Stimulated activated CD8-positive, alpha-beta memory T cell treated with anti-CD3 and anti-CD28 coated beads, Interleukin-4, amount 100 ng/mL, for 1 hour (primary cell): ENCODE data around the gene KLHL29.
"Not testable (repeated sequence)": the region's sequence is repeated elsewhere in the genome, so short reads cannot be mapped to it uniquely, and the experiment has no call there.

Experiments
- DNase-seq, 2 donors: peaks; one replicate each; pipeline ENCODE4 v3.0.0-alpha.2; 2020; ENCODE audit warnings: low read depth in 2 of 2, low spot score in 1 of 2

KLHL29 gene

GRCh38 chr2:23384551-23385343 lies at the start of gene KLHL29:
KLHL29 (plus strand) TSS chr2:23385179; CDS start chr2:23562197, 177,018 bp downstream.
- DNase-seq: peak; percentile 25 to 36

- DNase-seq: no peak
Observed at GRCh38 chr2:23335550-23335949, 49.4 kb upstream of the KLHL29 start.

DNA sequence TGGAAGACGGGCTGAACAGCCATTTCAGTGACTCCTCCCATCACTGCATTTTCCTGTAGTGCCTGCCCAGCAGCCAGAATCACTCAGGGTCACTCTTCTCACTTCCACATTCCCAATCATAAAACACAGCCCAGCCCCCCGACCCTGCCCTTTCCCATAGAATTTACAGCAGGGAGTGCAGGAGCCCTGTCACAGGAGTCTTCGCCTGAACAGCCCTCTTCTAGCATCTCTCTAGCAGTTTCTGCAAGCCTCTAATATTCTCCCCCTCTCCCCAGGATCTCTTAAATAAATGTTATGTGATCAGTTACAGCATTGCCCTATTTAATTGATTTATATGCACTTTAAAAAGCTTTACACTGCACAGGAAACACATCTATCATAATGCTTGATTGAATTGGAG lies 42.9 kb upstream of the KLHL29 start:
- DNase-seq: no peak

- DNase-seq: no peak
Observed at GRCh38 chr2:23346029-23346428, 39.0 kb upstream of the KLHL29 start.

GRCh38 chr2:23346781-23347180 lies 38.2 kb upstream of the KLHL29 start:
- no peak for DNase-seq

DNA sequence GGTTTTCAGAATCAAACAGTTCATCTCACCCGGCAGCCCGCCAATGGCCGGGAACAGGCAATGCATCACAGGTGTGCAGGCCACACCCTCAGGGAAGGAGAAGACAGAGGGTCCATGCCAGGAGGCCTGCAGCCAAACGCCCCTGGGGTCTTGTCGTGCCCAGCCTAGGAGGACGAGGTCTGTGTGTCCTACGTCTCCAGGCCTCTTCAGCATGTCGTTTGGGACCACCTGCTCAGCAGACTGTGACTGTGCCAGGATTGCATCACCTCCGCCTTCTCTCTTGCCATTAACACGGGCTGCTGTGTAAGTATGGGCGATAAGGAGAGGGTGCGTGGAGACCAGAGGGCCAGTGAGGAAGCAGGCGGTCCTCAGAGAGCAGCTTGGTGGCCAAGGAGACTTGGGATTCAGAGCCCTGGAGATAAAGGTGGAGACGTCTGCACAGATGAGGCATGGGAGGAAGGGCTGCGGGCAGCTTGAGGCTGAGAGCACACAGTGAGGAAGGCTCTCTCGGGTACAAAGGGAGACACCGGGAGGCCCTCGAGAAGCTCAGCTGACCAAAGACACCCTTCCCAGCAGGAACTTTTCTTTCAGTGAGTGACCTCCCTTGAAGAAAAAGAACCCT lies 37.4 kb upstream of the KLHL29 start:
- no peak for DNase-seq

DNA sequence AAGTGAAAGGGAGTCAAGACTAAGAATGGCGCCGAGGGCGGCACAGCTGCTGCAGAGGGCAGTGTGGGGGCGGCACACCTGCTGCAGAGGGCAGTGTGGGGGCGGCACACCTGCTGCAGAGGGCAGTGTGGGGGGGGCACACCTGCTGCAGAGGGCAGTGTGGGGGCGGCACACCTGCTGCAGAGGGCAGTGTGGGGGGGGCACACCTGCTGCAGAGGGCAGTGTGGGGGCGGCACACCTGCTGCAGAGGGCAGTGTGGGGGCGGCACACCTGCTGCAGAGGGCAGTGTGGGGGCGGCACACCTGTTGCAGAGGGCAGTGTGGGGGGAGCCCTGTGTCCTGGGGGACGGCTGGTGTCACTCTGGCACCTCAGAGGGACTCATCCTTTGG lies 36.9 kb upstream of the KLHL29 start:
- not testable (repeated sequence) for DNase-seq

GRCh38 chr2:23349508-23349907 lies 35.5 kb upstream of the KLHL29 start:
- DNase-seq: no peak

- DNase-seq: no peak
Observed at GRCh38 chr2:23350041-23350791, 34.8 kb upstream of the KLHL29 start.

- no peak for DNase-seq
Observed at GRCh38 chr2:23350792-23351355, 34.1 kb upstream of the KLHL29 start.

DNA sequence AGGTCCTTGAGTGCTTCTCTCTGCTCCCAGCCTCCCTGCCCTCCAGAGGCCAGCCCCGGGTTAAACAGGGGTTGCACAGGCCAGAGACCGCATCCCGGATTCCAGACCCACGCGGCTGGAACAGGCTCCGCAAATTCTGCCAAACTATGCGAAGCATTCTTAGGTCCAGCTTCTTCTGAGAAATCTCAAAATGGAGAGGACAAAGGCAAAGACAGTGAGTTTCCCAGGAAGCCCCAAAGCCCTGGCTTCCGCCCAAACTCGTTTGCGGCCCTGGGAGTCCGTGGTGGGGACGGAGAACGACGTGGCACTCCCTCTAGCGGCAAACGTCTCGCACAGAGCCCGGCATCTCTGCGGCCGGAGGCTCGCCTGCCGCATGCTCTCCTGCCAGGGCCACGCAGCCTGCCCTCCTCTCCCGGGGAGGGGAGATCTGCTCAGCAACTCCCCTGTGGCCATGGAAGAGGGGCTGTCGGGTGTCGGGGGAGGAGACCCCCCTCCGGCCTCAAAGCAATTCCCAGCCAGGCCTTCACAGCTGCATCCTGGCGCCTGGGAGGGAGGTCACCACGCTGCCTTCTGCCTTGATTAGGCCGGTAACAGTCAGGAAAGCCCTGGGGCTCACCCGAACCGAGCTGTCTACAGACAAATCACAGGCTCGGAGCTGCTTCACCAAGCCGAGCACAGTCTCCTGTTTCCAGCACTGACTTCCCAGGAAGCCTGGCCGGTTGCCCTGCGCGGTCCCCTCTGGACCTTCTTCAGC lies 33.4 kb upstream of the KLHL29 start:
- DNase-seq: peak in 1 of 2 donors; percentile 8

GRCh38 chr2:23354554-23354953 lies 30.4 kb upstream of the KLHL29 start:
- no peak for DNase-seq

- no peak for DNase-seq
Observed at GRCh38 chr2:23355001-23355400, 30.0 kb upstream of the KLHL29 start.

DNA sequence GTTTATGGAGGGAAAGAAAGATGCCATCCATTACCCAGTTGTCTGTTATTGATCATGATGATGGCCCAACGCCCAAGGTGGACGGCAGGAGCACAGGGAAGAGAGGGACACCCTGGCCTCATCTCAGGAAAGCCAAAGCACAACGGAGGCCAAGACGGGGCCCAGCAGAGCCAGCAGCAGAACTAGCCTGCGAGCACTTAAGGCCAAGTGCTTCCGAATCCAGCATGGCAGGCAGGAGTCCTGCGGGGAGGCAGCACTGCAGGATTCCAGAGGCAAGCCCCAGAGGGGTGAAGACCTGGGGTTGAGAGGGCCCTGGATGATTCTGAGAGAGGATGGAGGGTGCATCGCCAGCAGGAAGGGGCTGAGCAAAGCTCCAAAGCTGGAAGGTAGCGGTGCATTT lies 28.3 kb upstream of the KLHL29 start:
- DNase-seq: no peak

GRCh38 chr2:23359631-23360567 lies 25.1 kb upstream of the KLHL29 start:
- no peak for DNase-seq

DNA sequence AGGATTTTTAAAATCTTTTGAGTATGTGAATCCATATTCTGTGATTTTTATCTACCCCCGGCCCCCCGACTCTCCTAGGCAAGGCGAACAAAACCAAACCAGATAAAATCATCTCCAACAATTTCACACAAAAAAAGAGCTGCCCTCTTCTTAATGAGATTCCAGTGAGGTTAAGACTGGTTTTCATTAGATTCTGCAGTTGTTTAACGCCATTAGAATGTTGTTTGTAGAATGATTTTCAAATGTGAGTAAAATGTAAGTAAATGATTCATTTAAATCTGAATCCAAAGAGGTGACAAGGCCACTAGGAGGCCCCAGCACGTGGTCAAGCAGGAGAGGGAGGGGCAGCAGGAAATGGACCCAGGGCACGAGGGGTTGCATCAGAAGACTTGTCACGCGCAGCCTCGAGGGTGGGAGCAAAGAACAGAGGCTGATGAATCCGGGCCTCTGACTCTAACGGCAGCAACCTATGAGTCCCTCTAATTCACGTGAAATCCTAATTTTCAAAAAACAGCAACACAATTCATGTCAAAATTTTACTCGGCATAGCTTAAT lies 24.3 kb upstream of the KLHL29 start:
- no peak for DNase-seq

DNA sequence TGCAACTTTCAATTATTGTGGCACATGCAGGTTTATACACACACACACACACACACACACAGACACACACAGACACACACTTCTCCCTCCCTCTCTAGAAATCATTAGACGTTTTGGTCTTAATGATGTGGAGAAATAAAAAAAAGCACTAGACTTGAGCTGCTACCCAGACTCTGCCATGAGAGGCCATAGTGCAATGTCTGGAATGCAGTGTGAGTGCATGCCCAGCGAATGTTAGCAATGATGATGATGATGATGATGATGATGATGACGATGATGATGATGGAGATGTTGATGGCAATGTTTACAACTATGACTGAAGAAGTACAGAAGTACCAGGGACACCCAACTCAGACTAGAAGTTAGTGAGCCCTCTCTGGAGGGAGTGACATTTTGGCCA lies 23.8 kb upstream of the KLHL29 start:
- no peak for DNase-seq

DNA sequence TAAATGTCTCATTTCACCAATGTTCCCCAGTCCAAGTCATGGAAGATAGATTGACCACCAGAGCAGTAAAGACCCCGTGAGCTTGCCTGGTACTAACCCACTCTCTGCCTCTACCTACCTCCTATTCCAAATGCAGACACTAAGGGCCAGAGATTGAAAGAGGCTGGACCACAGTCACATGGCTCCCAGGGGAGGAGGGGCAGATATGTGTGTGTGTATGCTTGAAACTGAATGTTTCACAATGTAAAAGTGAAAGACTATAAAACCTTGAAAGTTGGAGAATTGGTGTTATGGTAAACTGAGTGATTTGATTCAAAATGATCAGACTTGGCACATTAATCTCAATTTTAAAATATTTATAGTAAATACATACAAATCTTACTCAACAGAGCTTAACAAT lies 21.7 kb upstream of the KLHL29 start:
- DNase-seq: no peak

- no peak for DNase-seq
Observed at GRCh38 chr2:23363831-23364230, 21.1 kb upstream of the KLHL29 start.

GRCh38 chr2:23366720-23367119 lies 18.3 kb upstream of the KLHL29 start:
- DNase-seq: no peak
